WTC11 (cell line): Measurements from ENCODE around the gene MCRS1. TPM values are rescaled to one million over a fixed set of nuclear protein-coding genes. Genes with fewer than 3 reads are reported as not detected.

Source experiments
- ATAC-seq: fragments of 200-7000 bp; cut with Tn5 transposase; 2 replicates; pipeline ENCODE4 v1.10.0; 2021; ENCODE audit warnings: mild to moderate bottlenecking, moderate library complexity
- CTCF ChIA-PET: fragments of 300-600 bp; sonication (Branson Sonifier 250); formaldehyde crosslinking; loops from one replicate; lab custom pipeline; 2021; ENCODE audit warnings: antibody characterized with exemption; lab: Charles Lee
- POLR2A ChIA-PET: fragments of 350-600 bp; sonication (Branson Sonifier 250); formaldehyde crosslinking; loops from one replicate; lab custom pipeline; 2021; ENCODE audit warnings: antibody characterized with exemption; lab: Charles Lee
- DNase-seq: peaks from one replicate; pipeline ENCODE4 v3.0.0; 2021; ENCODE audit warnings: low spot score
- H3K27ac Mint-ChIP-seq: 2 replicates; pipeline ENCODE4 v1.8.0; 2021; ENCODE audit warnings: mixed read lengths
- H3K27me3 Mint-ChIP-seq: 2 replicates; pipeline ENCODE4 v1.8.0; 2021; ENCODE audit warnings: low read depth, mild to moderate bottlenecking, moderate library complexity, mixed read lengths
- H3K36me3 Mint-ChIP-seq: 2 replicates; pipeline ENCODE4 v1.8.0; 2021; ENCODE audit warnings: mixed read lengths
- H3K4me1 Mint-ChIP-seq: 2 replicates; pipeline ENCODE4 v1.8.0; 2022; ENCODE audit warnings: mixed read lengths
- H3K4me3 Mint-ChIP-seq: 2 replicates; pipeline ENCODE4 v1.8.0; 2021; ENCODE audit warnings: mild to moderate bottlenecking, moderate library complexity, mixed read lengths
- H3K9me3 Mint-ChIP-seq: 2 replicates; pipeline ENCODE4 v1.8.0; 2021; ENCODE audit warnings: mixed read lengths
- FOXP1 ChIP-seq: sonication (generic); formaldehyde crosslinking; IDR thresholded peaks from 2 replicates; pipeline ENCODE4 v1.8.0; 2022; ENCODE audit warnings: missing genetic modification reagents, mild to moderate bottlenecking, moderate library complexity, borderline replicate concordance
- GTF2I ChIP-seq: fragments of 250-450 bp; sonication (Bioruptor Pico); conservative IDR thresholded peaks from 2 replicates; pipeline ENCODE4 v1.4.0; 2021; ENCODE audit warnings: mild to moderate bottlenecking
- KAT7 ChIP-seq: sonication (generic); formaldehyde crosslinking; IDR thresholded peaks from 2 replicates; pipeline ENCODE4 v1.8.1; 2023; ENCODE audit warnings: missing genetic modification reagents, mild to moderate bottlenecking, borderline replicate concordance
- OVOL2 ChIP-seq: fragments of 250-450 bp; sonication (Bioruptor Pico); IDR thresholded peaks from 2 replicates; pipeline ENCODE4 v1.9.0; 2021; ENCODE audit warnings: mild to moderate bottlenecking, borderline replicate concordance
- SMAD4 ChIP-seq: sonication (generic); formaldehyde crosslinking; IDR thresholded peaks from 2 replicates; pipeline ENCODE4 v1.8.0; 2022; ENCODE audit warnings: mild to moderate bottlenecking, missing genetic modification reagents
- ZNF138 ChIP-seq: sonication (generic); formaldehyde crosslinking; conservative IDR thresholded peaks from 2 replicates; pipeline ENCODE4 v1.8.1; 2022; ENCODE audit warnings: mild to moderate bottlenecking, moderate library complexity, missing genetic modification reagents
- ZNF423 ChIP-seq: fragments of 250-450 bp; sonication (Bioruptor Pico); IDR thresholded peaks from 2 replicates; pipeline ENCODE4 v2.1.2; 2022; ENCODE audit warnings: mild to moderate bottlenecking, moderate library complexity
- total RNA-seq: library from RNA; stranded (reverse); gene quantifications from 3 replicates; pipeline ENCODE4 v1.2.3, GENCODE V29; 2021
- TF ChIP-seq, protein P1 (sequence below): sonication (generic); formaldehyde crosslinking; IDR thresholded peaks from 2 replicates; pipeline ENCODE4 v1.8.1; 2023; ENCODE audit warnings: mild to moderate bottlenecking, missing genetic modification reagents, moderate library complexity
- TF ChIP-seq, protein P2 (sequence below): sonication (generic); formaldehyde crosslinking; IDR thresholded peaks from 2 replicates; pipeline ENCODE4 v1.8.1; 2023; ENCODE audit warnings: mild to moderate bottlenecking, missing genetic modification reagents

Gene MCRS1
- total RNA-seq, 1 experiment from 2014 or later = 105 TPM

DNA sequence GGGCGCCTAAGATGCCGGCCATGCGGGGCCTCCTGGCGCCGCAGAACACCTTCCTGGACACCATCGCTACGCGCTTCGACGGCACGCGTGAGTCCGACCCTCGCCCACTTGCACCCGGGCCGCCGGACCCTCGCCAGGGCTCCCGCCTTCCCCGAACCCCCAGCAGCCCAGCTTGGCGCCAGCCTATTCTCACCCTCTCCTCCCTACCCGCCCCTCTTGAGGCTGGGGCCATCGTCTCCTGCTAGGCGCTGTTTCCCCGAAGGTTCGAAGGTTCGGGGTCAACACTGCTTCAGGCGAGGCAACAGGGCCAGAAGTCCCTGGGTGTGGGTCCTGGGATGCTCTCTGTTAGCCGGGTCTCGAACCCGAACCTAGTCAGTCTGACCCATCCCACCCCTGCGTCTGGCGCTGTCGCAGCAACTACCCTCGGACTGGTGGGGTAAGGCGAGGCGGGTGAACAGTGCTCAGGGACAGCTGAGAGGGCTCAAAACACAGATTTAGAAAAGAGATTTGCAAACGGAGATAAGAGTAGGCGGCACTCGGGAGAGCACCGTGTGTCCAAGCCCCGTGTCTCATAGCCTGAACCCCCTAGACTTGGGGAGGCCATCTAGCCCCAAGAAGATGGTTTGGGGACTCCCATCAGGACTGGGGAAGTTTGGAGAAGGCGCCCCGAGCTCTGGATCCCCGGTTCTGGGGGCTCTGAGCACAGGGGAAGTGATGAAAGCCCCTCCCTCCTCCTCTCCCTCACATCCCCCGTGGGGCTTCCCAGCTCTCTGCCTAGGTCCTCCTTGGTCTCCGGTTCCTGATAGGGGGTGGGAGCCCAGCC is 28.3 kb downstream of the MCRS1 start:
- H3K27me3 Mint-ChIP-seq = peaks cover 95% of the 10 kb centered on the region
- H3K27ac Mint-ChIP-seq = no peak overlapping the region
- TF ChIP-seq ZNF138 (CRISPR knock-in tag) = no peak
- no peak for TF ChIP-seq SMAD4 (CRISPR knock-in tag)
- no peak for TF ChIP-seq KAT7
- TF ChIP-seq, protein P1, sequence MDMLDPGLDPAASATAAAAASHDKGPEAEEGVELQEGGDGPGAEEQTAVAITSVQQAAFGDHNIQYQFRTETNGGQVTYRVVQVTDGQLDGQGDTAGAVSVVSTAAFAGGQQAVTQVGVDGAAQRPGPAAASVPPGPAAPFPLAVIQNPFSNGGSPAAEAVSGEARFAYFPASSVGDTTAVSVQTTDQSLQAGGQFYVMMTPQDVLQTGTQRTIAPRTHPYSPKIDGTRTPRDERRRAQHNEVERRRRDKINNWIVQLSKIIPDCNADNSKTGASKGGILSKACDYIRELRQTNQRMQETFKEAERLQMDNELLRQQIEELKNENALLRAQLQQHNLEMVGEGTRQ = no peak
- peak overlapping the region; percentile 62 for H3K4me3 Mint-ChIP-seq
- H3K9me3 Mint-ChIP-seq = no peaks in the 10 kb centered on the region
- H3K36me3 Mint-ChIP-seq = no peaks in the 10 kb centered on the region
- no peak for ATAC-seq
- no peak for DNase-seq
- ChIA-PET POLR2A (interaction anchor here (1.1 kb wide), 1 partner anchor 247 kb away, joined by 3 read pairs; no protein-coding TSS in a partner anchor), CTCF (interaction anchor here (0.8 to 4.7 kb wide), 13 partner anchors 9 to 551 kb away, joined by 3 to 26 read pairs (median 6); partner anchors contain the start of gene SPATS2)
- H3K4me1 Mint-ChIP-seq = peaks cover 37% of the 10 kb centered on the region

DNA sequence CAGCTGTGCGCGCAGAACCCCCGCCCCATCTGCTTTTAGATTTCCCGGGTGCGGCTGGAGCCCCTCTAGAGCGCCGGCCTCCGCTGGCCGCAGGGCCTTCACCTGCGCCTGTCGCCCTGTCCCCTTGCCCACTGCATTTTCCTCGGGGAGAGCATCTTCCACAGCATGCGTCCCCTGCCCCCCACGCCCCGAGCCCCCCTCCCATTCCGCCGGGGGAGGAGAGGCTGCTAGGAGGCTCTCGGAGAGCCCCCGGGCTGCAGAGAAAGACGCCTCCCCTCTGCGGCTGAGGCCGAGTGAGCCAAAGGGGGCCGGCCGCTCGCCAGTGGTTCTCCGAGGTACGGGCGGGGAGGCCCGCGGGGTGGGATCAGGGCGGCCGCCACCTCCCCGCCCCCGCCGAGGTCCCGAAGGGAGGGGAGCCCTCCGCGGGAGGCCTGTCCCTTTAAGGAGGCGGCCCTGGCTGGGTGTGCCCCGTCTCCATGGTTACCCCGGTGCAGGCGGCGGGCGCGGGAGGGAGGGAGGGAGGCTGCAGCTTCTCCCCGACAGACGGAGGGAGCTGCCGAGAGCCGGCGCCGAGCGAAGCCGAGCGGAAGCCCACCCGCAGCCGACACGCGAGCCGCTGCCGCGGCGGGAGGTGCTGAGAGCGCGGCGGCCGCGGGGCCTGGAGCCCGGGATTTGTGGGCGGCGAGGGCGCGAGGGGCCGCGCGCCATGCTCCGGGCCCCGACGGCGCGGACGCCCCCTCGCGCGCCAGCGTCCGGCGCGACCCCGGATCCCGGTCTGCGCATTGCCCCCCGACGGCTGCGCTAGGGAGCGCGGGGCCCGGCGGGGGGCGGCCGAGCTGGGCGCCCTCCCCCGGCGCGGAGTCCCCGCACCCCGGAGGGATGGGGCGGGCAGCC is 29.2 kb downstream of the MCRS1 start, which contains the start of gene KCNH3:
Gene KCNH3 (plus strand): TSS at position 521 of the 894 bp plus-strand sequence. CDS start 387 bp downstream, outside the sequence.
- DNase-seq (peak; percentile 75), ATAC-seq (peak; percentile 25)
- TF ChIP-seq ZNF423 (CRISPR knock-in tag) (0 out of 2 replicates have a peak, but pooled peaks have one; percentile 16), OVOL2 (CRISPR knock-in tag) (no peak)
- ChIA-PET CTCF (interaction anchor here (1.0 to 4.7 kb wide), 13 partner anchors 10 to 550 kb away, joined by 3 to 26 read pairs (median 6); partner anchors contain the start of genes PRPF40B and SPATS2), POLR2A (interaction anchor here (1.1 kb wide), 1 partner anchor 246 kb away, joined by 3 read pairs; no protein-coding TSS in a partner anchor)
- H3K4me3 Mint-ChIP-seq = peak within 1 kb of the TSS; percentile 71
- no peaks in the 10 kb centered on the region for H3K9me3 Mint-ChIP-seq
- H3K27ac Mint-ChIP-seq = no peak within 1 kb of the TSS
- peaks cover 92% of the 10 kb centered on the region for H3K27me3 Mint-ChIP-seq
- H3K4me1 Mint-ChIP-seq = peaks cover 31% of the 10 kb centered on the region
- H3K36me3 Mint-ChIP-seq = no peaks in the 10 kb centered on the region

DNA sequence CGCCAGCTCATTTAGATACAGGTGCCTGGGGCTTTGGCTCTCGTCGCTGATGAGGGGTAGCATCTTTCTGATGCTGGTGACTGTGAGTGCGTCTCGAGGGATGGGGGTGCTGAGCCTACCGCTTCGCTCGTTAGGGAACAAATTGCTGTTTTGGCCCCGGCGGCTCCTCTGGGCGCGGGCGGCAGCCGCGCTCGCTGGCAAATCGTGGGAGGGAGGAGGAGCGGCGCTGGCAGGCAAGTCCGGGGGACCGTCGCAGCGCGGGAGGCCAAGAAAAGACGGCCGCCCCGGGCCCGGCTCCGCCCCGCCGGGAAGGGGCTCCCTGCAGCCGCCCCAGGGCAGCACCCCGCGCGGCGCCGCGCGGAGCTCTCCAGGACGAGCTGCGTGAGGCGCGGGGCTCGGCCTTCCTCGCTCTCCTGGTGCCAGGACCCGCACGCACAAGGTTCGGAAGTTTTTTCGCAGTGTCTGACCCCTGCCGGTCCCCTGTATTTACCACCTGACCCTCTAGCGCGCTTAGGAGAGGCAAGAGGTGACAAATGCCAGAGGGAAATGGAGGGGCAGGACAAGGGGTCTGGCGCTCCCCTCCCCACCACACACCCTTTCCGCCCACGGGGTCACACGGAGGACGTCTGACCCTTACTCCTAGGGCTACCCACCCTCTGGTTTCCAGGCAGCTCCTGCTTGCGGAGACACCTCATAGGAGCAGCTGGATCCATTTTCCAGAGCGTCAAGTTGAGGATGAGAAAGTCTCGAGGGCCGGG is 30.0 kb downstream of the MCRS1 start:
- POLR2A ChIA-PET = interaction anchor here (0.6 kb wide), 1 partner anchor 214 kb away, joined by 3 read pairs; no protein-coding TSS in a partner anchor
- H3K9me3 Mint-ChIP-seq = no peaks in the 10 kb centered on the region
- no peaks in the 10 kb centered on the region for H3K36me3 Mint-ChIP-seq
- H3K27ac Mint-ChIP-seq = no peak overlapping the region
- DNase-seq (no peak), ATAC-seq (peak; percentile 39)
- TF ChIP-seq, protein P1 = 0 out of 2 replicates have a peak, but pooled peaks have one; percentile 10
- TF ChIP-seq, protein P2, sequence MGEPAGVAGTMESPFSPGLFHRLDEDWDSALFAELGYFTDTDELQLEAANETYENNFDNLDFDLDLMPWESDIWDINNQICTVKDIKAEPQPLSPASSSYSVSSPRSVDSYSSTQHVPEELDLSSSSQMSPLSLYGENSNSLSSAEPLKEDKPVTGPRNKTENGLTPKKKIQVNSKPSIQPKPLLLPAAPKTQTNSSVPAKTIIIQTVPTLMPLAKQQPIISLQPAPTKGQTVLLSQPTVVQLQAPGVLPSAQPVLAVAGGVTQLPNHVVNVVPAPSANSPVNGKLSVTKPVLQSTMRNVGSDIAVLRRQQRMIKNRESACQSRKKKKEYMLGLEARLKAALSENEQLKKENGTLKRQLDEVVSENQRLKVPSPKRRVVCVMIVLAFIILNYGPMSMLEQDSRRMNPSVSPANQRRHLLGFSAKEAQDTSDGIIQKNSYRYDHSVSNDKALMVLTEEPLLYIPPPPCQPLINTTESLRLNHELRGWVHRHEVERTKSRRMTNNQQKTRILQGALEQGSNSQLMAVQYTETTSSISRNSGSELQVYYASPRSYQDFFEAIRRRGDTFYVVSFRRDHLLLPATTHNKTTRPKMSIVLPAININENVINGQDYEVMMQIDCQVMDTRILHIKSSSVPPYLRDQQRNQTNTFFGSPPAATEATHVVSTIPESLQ (CRISPR knock-in tag) = no peak
- TF ChIP-seq GTF2I (0 out of 2 replicates have a peak, but pooled peaks have one; percentile 34), FOXP1 (CRISPR knock-in tag) (peak; percentile 50; the same call in 1 of the 2 replicates)
- CTCF ChIA-PET = interaction anchor here (0.6 to 4.7 kb wide), 16 partner anchors 10 to 243 kb away, joined by 3 to 26 read pairs (median 6); partner anchors contain the start of genes PRPF40B, PRPH and SPATS2
- H3K4me1 Mint-ChIP-seq = peaks cover 25% of the 10 kb centered on the region
- H3K27me3 Mint-ChIP-seq = peaks cover 83% of the 10 kb centered on the region
- peak overlapping the region; percentile 74 for H3K4me3 Mint-ChIP-seq
